ENCODE data around the gene TRIM38. TPM values are rescaled to one million over a fixed set of nuclear protein-coding genes. Genes with fewer than 3 reads are reported as not detected.
A peak's percentile ranks its signal among the peaks of the same experiment; 100 is the strongest.

TRIM38 gene
- total RNA-seq, 2 donors from 2014 or later, result 4.7 to 5.3 TPM

- intact Hi-C loops (cut with DNase I), result no loop called here
- DNase-seq, result peak; percentile 81
Observed at GRCh38 chr6:26020329-26021000, 57.9 kb downstream of the TRIM38 start.

GRCh38 chr6:26021001-26021349, 58.4 kb downstream of the TRIM38 start:
- peak; percentile 6 to 15 for ATAC-seq
- DNase-seq, result peak; percentile 69
- intact Hi-C loops (cut with DNase I), result no loop called here

More at GRCh38 chr6:26020329-26021000, 57.9 kb downstream of the TRIM38 start:
- peak; percentile 70 to 80 for ATAC-seq

- intact Hi-C loops (cut with DNase I), result no loop called here
Observed at GRCh38 chr6:26021350-26022131, 58.9 kb downstream of the TRIM38 start.

GRCh38 chr6:26022132-26022472, 59.5 kb downstream of the TRIM38 start:
- peak; percentile 63 for DNase-seq
- peak; percentile 38 to 40 for ATAC-seq
- intact Hi-C loops (cut with DNase I), result no loop called here

More at GRCh38 chr6:26021350-26022131, 58.9 kb downstream of the TRIM38 start:
- DNase-seq (peak; percentile 93), ATAC-seq (peak; percentile 86 to 89)

- DNase-seq (no peak), ATAC-seq (no peak)
- intact Hi-C loops (cut with DNase I), result no loop called here
Observed at GRCh38 chr6:26022737-26023136, 60.1 kb downstream of the TRIM38 start.

- DNase-seq, result no peak
- intact Hi-C loops (cut with DNase I), result no loop called here
- ATAC-seq, result no peak
Observed at GRCh38 chr6:26024651-26025046, 62.0 kb downstream of the TRIM38 start.

- intact Hi-C loops (cut with DNase I), result no loop called here
- DNase-seq (no peak), ATAC-seq (peak; percentile 9 to 28)
Observed at GRCh38 chr6:26025047-26025893, 62.7 kb downstream of the TRIM38 start.

GRCh38 chr6:26025894-26026832, 63.6 kb downstream of the TRIM38 start:
- ATAC-seq (peak; percentile 68 to 70), DNase-seq (peak; percentile 95)
- intact Hi-C loops (cut with DNase I), result loop anchor here in 1 of 2 donors (2.0 kb wide), 1 partner anchor 19 kb away; a partner anchor contains a TSS

- ATAC-seq (peak; percentile 70 to 78), DNase-seq (peak; percentile 91)
- intact Hi-C loops (cut with DNase I), result loop anchor here in 1 of 2 donors (2.0 kb wide), 1 partner anchor 18 kb away; a partner anchor contains a TSS
Observed at GRCh38 chr6:26026833-26027490, 64.4 kb downstream of the TRIM38 start.

- intact Hi-C loops (cut with DNase I), result loop anchor here in 1 of 2 donors (2.0 kb wide), 1 partner anchor 17 kb away; a partner anchor contains a TSS
- ATAC-seq (no peak), DNase-seq (no peak)
Observed at GRCh38 chr6:26027491-26028211, 65.0 kb downstream of the TRIM38 start.

GRCh38 chr6:26028212-26028745, 65.7 kb downstream of the TRIM38 start:
- intact Hi-C loops (cut with DNase I), result no loop called here

GRCh38 chr6:26028746-26029569, 66.4 kb downstream of the TRIM38 start:
- intact Hi-C loops (cut with DNase I), result no loop called here
- ATAC-seq (no peak), DNase-seq (no peak)

More at GRCh38 chr6:26028212-26028745, 65.7 kb downstream of the TRIM38 start:
- DNase-seq, result no peak
- no peak for ATAC-seq

- intact Hi-C loops (cut with DNase I), result no loop called here
- DNase-seq, result no peak
- no peak for ATAC-seq
Observed at GRCh38 chr6:26029570-26029856, 66.9 kb downstream of the TRIM38 start.

- intact Hi-C loops (cut with DNase I), result no loop called here
- ATAC-seq (no peak), DNase-seq (no peak)
Observed at GRCh38 chr6:26029857-26030653, 67.5 kb downstream of the TRIM38 start.

- ATAC-seq (no peak), DNase-seq (no peak)
- intact Hi-C loops (cut with DNase I), result no loop called here
Observed at GRCh38 chr6:26030716-26031115, 68.1 kb downstream of the TRIM38 start.

GRCh38 chr6:26031151-26031594, 68.6 kb downstream of the TRIM38 start:
- no peak for DNase-seq
- intact Hi-C loops (cut with DNase I), result no loop called here

More at GRCh38 chr6:26031151-26031594, 68.6 kb downstream of the TRIM38 start:
- no peak for ATAC-seq

Measured in left cardiac atrium (tissue), 4 donors.